ENCODE results near the gene CHMP6. TPM values are rescaled to one million over a fixed set of nuclear protein-coding genes. Genes with fewer than 3 reads are reported as not detected.

Gene CHMP6
- total RNA-seq, 1 donor from 2014 or later, result 14.9 TPM

DNA sequence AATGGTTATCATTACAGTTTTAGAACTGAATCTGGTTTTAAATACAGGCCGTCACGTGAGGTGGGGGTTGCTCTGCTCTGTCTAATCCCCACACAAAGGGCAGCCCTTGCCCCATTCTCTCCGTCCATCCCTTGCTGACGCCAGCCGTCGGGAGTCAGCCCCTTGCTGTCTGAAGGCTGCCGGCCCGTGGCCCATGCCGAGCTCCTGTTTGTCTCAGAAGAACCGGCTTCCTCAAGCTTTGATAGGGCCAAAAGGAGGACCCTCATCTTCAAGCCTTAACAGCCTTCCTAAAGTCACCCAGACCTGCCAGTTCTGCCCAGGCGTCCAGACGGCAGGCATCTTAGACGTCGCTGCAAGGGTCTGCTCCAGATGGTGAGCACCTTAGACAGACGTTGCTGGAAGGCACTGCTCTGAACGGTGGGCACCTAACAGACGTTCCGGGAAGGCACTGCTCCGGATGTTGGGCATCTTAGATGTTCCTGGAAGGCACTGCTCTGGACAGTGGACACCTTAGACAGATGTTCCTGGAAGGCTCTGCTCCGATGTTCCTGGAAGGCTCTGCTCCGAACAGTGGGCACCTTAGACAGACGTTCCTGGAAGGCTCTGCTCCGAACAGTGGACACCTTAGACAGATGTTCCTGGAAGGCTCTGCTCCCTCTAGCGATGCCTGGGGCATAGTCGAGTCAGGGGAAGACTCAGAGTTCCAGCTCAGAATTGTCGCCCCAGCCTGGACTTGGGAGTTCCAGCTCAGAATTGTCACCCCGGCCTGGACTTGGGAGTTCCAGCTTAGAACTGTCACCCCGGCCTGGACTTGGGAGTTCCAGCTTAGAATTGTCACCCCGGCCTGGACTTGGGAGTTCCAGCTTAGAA is 35.1 kb upstream of the CHMP6 start:
- DNase-seq (ENCODE audit: low spot score), result no peak

DNA sequence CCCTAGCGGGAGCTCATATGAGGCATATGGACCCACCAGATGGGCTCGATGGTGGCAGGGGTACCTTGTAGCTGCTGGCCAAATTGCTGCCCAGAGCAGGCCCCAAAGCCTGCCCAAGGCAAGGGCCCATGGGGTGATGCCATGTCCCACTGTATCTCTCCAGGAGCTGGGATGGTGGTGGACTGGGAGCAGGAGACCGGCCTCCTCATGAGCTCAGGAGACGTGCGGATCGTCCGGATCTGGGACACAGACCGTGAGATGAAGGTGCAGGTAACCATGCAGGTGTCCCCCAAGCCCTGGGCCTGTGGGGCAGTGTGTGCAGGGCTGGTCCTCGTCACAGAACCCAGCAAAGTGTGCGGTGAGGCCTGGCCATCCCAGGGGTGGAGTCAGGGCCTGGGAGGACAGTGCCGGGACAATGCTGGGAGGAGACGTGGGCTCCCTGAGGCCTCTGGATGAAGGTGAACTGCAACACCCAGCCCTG is 34.1 kb upstream of the CHMP6 start:
- no peak for DNase-seq (ENCODE audit: low spot score)

DNA sequence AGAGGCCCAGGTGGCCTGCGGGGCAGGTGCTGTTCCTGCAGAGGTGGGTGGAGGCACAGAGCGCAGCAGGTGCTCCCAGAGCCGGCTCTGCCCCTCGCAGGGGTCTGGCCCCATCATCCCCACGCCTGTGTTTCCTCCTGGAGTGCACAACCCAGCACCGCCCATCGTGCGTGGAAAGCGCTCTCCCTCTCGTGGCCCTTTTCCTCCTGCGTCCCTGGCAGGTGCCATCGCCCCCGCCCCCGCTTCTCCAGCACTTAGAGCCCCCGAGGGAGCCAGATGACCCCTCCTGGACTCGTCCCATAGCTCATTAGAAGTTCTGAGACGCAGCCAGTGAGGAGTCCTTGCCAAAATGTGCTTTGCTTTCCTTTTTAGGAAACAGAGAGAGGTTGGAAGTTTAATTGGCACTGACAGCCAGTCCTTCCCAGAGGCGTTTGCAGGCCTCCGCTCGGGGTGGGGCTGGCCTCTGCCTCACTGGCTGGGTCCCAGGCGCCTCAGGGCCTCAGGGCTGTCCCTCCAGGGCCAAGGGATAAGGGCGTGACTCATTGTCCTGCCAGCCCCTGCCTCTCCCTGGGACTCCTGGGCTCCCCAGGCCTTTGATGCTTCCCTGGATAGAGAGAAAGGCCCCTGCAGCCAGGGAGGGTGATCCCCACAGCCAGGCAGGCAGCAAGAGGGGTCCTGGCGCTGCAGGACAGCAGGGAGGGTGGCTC is 32.2 kb upstream of the CHMP6 start:
- DNase-seq (ENCODE audit: low spot score), result peak; percentile 93

DNA sequence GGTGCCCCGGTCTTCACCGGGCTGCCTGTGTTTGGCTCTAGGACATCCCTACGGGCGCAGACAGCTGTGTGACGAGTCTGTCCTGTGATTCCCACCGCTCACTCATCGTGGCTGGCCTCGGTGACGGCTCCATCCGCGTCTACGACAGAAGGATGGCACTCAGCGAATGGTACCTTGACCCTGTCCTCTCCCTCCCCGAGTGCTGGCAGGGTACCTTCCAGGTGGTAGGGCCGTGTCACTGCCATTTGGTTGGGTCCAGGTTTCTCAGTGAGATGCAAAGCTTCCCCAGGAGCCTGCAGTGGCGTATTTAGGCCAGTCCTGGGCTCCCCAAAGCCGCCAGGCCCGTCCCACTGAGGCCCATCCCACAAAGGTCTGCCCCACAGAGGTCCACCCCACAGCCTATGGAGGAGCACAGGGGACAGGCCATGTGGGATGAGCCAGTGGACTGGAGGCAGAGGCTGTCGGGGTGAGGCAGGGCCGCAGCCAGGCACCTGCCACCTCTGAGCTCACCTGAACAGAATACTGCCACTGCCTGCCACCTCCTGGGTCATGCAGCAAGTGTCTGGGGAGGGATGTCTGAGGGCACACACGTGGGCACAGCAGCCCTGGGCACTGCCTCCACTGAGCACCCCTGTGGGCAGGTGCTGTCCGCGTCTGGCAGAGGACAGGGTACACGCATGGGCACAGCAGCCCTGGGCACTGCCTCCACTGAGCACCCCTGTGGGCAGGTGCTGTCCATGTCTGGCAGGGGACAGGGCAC is 31.4 kb upstream of the CHMP6 start:
- no peak for DNase-seq (ENCODE audit: low spot score)

DNA sequence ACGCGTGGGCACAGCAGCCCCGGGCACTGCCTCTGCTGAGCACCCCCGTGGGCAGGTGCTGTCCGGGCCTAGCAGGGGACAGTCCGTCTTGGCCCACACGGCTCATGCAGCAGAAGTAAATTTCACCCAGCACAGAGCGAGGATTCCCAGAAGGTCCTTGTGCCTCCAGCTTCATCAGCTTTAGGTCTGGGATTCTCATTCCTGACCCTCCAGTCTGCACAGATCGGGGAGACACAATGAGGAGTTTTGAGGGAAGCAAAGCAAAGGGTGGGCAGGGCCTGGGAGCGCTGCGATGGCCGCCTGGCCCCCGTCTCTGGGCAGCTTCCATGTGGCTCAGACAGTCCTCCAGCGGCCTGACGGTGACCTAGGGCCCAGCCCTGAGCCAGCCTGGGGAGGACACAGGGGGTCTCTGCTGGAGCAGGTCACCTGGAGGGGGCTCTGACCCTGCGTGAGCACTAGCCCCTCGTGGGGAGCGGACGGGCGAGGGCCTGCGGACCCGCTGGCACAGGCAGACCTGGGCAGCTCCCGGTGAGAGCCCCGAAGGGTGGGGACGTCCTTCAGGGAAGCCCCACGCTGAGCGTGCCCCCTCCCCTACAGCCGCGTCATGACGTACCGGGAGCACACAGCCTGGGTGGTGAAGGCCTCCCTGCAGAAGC is 30.7 kb upstream of the CHMP6 start:
- DNase-seq (ENCODE audit: low spot score), result no peak

DNA sequence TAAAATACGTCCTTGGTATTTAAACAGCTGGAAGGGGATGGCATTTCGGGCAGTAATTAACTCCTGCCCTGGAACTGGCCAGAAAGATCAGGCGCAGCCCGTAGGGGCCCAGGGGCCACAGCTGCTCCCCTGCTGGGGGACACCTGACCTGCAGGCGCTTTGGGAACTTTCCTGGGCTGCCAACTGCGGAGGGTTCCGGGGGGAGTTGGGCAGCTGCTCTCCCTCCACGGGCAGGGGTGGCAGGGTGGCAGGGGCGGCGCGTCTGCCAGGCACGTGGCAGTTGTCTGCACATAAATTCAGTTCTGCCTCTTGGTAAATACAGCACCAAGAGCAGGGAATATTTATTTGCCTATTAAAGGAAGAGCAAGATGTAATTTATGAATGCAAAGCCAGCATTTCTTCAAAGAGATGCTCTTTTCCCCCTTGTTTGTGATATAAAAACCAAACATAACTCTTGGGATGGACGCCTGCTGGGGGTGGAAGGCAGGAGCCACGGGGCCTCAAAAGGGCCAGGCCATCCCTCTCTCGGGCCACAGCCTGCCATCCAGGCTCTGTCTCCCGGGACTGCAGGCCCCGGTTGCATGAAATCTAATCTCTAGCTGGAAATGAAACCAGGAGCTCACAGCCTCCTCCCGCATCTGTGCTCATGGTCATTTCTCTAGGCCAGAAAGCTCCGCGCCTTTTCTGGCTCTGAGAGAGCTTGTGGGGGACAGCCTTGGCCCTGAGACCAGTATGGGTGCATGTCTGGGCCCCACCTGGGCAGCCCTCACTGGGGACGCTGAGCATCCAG is 29.9 kb upstream of the CHMP6 start:
- no peak for DNase-seq (ENCODE audit: low spot score)

DNA sequence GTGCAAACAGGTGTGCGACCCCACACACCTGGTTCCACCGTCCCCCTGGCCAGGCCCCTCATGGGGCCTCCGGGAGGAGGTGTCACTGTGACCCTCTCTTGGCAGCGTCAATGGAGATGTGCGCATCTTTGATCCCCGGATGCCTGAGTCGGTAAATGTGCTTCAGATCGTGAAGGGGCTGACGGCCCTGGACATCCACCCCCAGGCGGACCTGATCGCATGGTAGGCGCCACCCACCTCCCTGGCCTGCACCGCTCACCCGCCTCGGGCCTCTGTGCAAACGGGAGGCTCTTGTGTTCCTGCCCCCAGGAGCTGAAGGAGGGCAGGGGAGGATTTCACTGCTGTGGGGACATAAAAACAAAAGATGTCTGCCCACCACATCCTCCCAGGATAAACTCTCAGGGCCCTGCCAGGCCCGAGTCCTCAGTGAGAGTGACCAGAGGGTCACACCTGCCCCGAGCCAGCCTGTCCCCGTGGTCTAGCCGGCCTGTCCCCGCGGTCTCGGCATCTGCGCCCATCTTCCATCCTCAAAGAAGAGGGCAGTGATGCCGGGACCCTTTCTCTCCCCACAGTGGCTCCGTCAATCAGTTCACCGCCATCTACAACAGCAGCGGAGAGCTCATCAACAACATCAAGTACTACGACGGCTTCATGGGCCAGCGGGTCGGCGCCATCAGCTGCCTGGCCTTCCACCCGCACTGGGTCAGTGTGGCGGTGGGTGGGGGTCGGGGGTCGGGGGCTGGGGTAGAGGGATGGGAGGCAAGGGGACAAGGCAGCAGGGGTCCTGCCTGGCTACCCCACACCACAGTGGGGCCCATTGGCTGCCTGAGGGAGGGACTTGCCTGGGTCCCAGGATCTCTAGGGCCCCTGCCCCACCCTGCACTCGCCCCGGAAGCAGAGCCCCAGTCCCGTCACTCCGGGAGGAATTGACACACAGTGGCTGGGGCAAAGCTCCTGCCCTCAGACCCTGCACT is 29.0 kb upstream of the CHMP6 start:
- no peak for DNase-seq (ENCODE audit: low spot score)

DNA sequence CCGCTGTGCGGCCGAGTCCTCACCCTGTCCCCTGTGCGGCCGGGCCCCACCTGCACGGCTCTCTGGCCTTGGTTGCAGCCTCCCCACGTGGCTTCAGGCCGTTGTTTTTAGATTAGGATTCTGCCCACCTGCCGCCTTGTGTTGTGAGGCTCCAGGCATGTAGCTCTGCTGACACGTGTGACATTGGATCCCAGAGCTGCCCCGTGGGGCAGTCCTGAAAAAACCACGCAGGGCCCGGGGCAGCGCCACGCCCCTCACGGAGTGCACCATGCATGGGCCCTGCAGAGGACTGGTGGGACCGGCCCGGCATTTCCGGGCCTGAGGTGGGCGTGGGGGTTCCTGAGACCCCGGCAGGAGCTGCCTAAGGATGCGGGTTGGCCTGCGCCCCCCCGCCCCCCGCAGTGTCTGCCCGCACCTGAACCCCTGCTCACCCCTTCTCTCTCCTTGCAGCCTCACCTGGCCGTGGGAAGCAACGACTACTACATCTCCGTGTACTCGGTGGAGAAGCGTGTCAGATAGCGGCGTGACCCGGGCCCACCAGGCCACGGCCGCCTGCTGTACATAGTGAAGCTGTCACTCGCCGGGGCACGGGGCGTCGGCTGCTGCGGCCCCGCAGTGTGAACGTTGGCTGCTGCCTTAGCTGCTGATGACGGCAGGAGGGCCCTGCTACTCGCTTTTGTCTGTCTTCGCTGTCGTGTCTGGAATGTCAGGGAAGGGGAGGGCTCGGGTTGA is 27.7 kb upstream of the CHMP6 start:
- DNase-seq (ENCODE audit: low spot score), result no peak

DNA sequence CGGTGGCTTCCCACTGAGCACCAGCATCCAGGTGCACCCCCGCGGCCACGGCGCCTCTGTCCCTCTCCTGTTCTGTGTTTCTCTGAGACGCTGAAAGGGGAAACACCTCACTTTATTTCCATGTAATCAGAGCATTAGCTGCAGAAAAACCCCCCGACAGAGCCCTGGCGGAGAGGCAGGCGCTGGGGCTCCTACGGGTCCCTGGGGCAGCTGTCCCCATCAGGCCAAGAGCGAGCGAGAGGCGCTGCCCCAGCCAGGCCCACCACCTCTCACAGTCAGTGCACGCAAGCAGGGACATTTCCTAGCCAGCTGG is 27.1 kb upstream of the CHMP6 start:
- DNase-seq (ENCODE audit: low spot score), result no peak

DNA sequence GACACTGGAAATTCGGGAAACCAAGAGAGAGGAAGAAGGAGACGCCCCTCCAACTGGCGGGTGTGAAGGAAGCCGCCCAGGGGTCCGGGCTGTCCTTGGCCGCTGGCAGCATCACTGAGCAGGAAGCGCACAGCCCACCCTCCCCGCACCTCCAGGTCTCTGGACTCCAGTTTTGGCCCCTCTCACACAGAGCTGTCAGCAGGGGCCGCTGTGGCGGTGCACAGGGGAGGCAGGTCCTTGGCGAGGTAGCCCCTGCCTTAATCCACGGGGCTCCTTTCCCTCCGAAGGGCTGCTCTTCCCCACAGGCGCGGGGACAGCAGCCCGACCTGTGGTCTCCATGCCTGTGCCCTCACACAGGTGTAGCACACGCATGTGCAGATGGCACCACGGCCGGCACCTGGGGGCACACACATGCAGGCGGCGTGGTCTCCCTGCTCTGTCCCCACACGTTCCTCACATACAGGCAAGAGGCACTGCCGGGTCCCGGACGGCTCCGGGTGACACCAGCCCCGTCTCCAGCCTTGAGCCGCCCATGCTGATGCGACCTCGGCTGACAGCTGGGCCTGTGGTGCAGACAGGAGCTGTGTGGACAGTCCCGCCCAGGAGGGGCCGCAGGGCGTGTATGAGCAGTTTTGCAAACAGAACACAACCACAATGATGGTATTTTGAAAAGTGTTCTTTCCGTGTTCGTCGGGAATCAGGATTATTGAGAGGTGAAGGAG is 26.6 kb upstream of the CHMP6 start:
- no peak for DNase-seq (ENCODE audit: low spot score)

DNA sequence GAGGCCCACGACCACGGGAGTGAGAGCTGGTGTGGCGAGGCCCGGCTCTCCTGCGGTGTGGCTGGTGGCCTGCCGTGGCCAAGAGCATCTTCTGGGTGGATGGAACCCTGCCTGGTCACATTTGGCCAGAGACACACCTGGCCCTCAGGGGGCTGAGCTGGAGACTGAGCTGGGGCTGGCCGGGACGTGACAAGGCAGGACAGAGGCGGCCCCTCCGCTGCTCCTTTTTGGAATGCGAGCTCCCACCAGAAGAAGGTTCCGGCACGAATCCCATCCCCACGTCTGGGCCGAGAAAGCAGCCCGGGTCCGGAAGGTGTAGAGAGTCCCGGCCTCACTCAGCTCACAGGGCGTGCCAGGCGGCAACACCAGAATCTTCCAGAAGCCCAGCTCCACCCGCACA is 26.0 kb upstream of the CHMP6 start:
- no peak for DNase-seq (ENCODE audit: low spot score)

DNA sequence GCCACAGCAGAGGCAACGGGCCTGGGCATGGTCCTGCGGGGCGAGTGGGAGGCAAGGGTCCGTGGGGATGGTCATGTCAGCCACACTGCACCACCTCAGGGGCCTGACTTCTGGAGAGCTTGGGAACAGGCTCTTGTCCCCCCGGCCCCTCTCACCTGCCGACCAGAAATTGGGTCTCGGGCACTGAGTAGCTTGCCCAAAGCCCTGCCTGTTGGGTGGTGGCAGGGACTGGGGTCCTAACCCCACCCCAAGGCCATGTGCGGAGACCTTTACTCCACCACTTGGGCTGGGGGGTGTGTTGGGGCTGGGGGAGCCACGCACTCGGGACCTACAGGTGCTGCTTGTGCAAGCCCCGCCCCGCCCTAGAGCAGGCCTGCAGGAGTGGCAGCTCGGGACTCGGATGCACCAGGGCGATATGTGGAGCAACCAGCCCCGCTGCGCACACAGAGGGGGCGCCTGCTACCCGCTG is 24.2 kb upstream of the CHMP6 start:
- no peak for DNase-seq (ENCODE audit: low spot score)

DNA sequence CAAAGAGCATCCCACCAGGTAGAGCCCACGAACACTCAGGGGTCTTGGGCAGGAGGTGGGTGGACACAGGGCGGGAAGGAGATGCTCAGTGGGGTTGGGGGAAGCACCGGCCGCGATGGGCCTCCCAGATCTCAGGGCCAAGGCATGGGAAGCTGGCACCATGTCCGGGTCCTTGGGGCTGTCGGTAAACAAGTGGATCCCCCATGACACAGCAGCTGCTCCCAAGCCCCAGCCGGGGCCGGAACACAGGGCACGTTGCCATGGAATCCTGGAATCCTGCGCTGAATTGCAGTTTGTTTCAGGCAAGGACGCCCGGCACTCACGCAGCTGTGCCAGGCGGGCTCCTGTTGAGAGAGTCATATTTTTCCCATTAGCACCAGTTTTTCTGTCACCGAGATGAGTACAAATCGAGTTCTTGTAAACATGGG is 23.0 kb upstream of the CHMP6 start:
- no peak for DNase-seq (ENCODE audit: low spot score)

DNA sequence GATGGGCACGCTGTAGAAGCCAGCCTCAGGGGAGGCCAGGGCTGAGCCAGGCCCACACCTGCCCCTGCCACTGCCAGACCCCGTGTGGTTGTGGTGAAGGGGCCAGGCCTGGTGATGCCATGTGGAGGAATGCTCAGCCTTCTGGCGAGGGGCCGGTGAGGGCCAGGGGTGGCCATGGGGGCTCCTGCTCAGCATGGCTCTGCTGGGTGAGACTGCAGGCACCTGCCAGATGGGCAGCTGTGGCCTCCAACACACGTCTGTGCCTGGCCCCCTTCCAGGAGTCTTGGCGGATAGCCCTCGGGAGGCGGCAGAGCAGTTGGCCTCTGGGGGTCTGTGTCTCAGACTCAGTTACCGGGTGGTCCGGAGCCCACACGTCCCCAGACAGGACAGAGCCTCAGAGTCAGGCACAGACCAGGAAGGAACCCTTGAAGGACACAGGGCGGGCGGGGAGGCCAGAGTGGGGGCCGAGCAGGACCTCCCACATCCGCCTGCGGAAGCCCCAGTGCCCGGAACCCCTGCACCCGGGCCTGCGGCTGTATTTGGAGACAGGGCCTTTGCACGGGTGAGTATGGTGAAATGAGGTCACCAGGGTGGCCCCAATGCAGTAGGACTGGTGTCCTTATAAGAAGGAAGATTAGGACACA is 22.5 kb upstream of the CHMP6 start:
- no peak for DNase-seq (ENCODE audit: low spot score)

DNA sequence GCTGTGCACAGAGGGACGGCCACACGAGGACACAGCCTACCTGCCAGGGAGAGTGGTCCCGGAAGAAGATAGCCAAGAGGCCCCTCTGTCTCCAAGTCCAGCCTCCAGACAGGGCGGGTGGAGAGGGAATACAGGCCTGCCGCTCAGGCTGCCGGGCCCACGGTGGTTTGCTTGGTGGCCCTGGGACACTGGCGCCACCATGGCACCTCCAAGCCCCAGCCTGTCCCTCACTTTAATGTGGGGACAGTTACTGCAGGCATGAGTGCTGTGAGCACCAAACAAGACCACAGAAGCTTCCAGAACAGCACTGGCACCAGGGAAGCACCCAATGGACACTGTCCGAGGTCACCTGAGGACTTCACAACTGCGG is 22.0 kb upstream of the CHMP6 start:
- no peak for DNase-seq (ENCODE audit: low spot score)

DNA sequence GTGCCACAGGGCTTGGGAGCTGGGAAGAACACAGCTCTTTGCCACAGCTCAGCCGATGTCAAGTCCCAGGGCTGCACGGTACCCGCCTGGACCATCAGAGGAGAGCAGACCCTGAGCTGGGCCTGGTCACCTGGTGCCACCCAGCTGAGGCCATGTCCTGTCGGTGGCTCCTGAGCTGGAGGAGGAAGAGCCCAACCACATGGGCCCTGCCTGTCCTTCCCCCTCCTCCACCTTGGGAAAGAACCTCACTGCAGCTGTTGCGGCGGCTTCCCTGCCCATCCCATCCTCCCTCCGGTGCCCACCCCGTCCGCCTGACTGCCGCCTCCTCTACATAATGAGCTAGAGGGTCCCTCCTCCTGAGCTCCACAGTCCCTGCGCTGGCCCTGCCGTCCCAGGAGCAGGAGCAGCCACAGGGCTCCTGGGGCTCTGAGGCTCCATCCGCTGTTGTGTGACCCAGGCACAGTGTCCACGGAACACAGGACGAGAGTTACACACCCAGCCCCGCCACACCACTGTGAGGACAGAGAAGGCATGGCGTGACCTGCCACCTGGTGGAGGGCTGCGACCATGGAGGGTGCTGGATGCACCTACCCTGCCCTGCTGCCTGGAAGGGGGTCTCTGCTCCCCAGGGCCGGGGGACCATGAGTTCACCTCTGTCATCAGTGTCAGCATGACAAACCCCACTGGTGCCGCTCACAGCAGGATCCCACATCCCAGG is 21.4 kb upstream of the CHMP6 start:
- no peak for DNase-seq (ENCODE audit: low spot score)

All from umbilical cord (tissue), 2 donors.